ENCODE results near the gene FGF2. TPM values are rescaled to one million over a fixed set of nuclear protein-coding genes. Genes with fewer than 3 reads are reported as not detected.

FGF2 gene
- total RNA-seq, 1 experiment from 2014 or later: 2.1 TPM

DNA sequence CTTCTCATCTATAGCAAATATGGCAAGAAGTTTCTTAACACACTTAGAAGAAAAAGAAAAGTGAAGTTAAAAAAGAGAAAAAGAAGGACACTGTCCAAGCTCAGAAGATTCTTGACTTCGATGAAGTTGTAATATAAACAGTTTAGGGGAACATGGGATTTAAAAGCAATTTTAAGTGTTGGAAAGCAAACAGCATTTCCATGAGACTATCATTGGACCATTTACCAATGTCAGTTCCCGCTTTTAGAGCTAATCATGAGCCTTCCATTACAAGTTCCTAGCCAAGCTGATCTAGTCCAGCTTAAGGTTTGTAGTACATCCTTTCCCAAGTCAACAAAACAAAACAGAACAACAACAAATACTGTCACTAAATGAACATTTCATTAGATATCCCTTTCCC lies 45.1 kb upstream of the FGF2 start:
- Histone ChIP-seq H3K4me1 (replicated peaks; ENCODE audit: insufficient read depth) (peaks cover 43% of the 10 kb centered on the region), H3K27me3 (ENCODE audit: insufficient read depth, low read depth) (no peaks in the 10 kb centered on the region), H3K9me2 (ENCODE audit: insufficient read depth) (no peaks in the 10 kb centered on the region; the same call in 1 of the 2 replicates), H3K27ac (no peak overlapping the region), H3K4me3 (no peak overlapping the region), H3K36me3 (ENCODE audit: low read depth) (no peaks in the 10 kb centered on the region), H3K9me3 (ENCODE audit: insufficient read depth, low read depth) (peaks cover 15% of the 10 kb centered on the region), H2AFZ (no peak overlapping the region), H3K4me2 (no peak overlapping the region), H3K79me2 (ENCODE audit: low read depth) (no peaks in the 10 kb centered on the region), H3F3A (ENCODE audit: insufficient read depth, low read depth) (peaks cover 19% of the 10 kb centered on the region), H4K20me1 (ENCODE audit: insufficient read depth) (no peaks in the 10 kb centered on the region)
- no peak for DNase-seq
- TF ChIP-seq, protein P1, sequence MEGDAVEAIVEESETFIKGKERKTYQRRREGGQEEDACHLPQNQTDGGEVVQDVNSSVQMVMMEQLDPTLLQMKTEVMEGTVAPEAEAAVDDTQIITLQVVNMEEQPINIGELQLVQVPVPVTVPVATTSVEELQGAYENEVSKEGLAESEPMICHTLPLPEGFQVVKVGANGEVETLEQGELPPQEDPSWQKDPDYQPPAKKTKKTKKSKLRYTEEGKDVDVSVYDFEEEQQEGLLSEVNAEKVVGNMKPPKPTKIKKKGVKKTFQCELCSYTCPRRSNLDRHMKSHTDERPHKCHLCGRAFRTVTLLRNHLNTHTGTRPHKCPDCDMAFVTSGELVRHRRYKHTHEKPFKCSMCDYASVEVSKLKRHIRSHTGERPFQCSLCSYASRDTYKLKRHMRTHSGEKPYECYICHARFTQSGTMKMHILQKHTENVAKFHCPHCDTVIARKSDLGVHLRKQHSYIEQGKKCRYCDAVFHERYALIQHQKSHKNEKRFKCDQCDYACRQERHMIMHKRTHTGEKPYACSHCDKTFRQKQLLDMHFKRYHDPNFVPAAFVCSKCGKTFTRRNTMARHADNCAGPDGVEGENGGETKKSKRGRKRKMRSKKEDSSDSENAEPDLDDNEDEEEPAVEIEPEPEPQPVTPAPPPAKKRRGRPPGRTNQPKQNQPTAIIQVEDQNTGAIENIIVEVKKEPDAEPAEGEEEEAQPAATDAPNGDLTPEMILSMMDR (conservative IDR thresholded peaks at IDR 0.05): no peak
- TF ChIP-seq EZH2 (IDR thresholded peaks at IDR 0.05; ENCODE audit: low read depth): no peak
- intact Hi-C loops (cut with micrococcal nuclease; ENCODE audit: unreplicated experiment): no loop called here
- POLR2A ChIA-PET (ENCODE audit: unreplicated experiment): no interaction called here
- CTCF ChIA-PET: no interaction called here
- BruUV-seq (replicated peaks): no TSS peak

DNA sequence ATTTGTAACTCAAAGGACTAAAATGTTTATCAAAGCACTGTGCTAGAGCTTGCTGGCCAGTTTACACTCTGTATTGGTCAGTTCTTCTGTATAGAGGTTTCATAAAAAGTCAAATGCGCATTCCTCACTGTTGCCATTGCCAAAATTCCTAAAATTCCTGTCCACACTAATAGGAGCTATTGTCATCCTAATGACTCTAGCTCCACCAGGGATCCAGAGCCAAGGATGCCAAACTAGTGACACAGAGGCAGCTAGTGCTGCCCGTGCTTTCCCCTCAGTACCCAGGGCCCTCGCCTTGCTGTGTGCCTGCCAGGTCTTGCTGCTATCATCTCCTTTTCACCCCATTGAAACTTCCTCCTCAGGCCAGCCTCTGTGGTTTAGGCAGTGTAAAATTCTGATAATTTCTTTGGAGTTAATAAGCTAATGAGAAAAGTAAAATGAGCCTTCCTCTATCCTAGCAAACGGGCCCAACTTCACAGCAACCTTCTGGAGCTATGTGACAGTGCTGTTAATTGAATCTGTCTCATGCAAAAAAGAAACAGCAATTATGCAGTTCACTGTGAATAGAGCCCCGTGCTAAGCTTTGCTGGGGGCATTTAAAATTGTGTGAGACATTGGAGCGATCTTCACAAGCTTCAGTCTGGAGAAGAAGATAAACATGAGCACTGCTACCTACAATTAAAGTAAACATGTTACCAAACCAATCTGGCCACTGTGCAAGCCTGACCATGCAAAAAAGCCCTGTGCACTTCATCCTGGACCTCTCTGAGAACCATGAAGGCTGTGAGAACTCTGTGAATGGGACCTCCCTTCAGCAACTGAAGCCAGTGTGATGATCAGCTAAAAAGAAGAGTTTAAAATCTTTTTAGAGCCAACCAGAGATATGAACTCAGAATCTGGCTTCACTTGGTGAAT lies 43.1 kb upstream of the FGF2 start:
- peaks cover 19% of the 10 kb centered on the region for H3F3A ChIP-seq (ENCODE audit: insufficient read depth, low read depth)
- BruUV-seq (replicated peaks): TSS peak; percentile 31
- peak; percentile 85 to 96 for DNase-seq
- TF ChIP-seq, protein P1 (conservative IDR thresholded peaks at IDR 0.05): no peak
- no peak for TF ChIP-seq EZH2 (IDR thresholded peaks at IDR 0.05; ENCODE audit: low read depth)
- H3K36me3 ChIP-seq (ENCODE audit: low read depth): no peaks in the 10 kb centered on the region
- no peaks in the 10 kb centered on the region for H3K79me2 ChIP-seq (ENCODE audit: low read depth)
- ChIA-PET POLR2A (ENCODE audit: unreplicated experiment) (interaction anchor here (0.6 to 0.7 kb wide), 6 partner anchors 39 to 804 kb away, joined by 3 to 9 read pairs (median 4); no protein-coding TSS in a partner anchor), CTCF (interaction anchor here (0.6 to 0.8 kb wide), 2 partner anchors 25 to 1079 kb away, joined by 6 to 10 read pairs; no protein-coding TSS in a partner anchor)
- peaks cover 47% of the 10 kb centered on the region for H3K4me1 ChIP-seq (replicated peaks; ENCODE audit: insufficient read depth)
- H2AFZ ChIP-seq: peak overlapping the region; percentile 4; the same call in 1 of the 2 replicates
- intact Hi-C loops (cut with micrococcal nuclease; ENCODE audit: unreplicated experiment): loop anchor here (1.0 kb wide), 1 partner anchor 15 kb away; no protein-coding TSS in a partner anchor
- H3K4me2 ChIP-seq: peak overlapping the region; percentile 55
- no peaks in the 10 kb centered on the region for H3K27me3 ChIP-seq (ENCODE audit: insufficient read depth, low read depth)
- H4K20me1 ChIP-seq (ENCODE audit: insufficient read depth): no peaks in the 10 kb centered on the region
- peaks cover 24% of the 10 kb centered on the region for H3K9me3 ChIP-seq (ENCODE audit: insufficient read depth, low read depth)
- H3K27ac ChIP-seq: peak overlapping the region; percentile 56
- H3K9me2 ChIP-seq (ENCODE audit: insufficient read depth): no peaks in the 10 kb centered on the region; the same call in 1 of the 2 replicates
- H3K4me3 ChIP-seq: no peak overlapping the region

DNA sequence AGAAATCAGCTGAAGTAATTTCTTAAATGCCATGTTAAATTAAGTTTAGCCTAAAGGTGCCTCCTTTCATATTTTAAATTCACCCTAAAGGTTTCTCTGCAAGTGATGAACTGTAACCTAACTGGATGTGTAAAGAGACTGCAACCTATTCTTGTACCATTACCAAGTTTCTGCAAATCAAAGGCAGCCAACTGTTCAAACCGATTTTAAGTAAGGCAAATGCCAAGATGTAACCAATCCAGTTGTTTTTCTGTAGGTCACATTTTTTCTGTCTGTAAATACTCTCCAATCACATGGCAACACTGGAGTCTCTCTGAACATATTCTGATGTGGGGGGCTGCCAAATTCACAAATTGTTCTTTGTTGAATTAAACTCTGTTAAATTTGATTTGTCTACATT lies 42.4 kb upstream of the FGF2 start:
- peaks cover 19% of the 10 kb centered on the region for H3F3A ChIP-seq (ENCODE audit: insufficient read depth, low read depth)
- no peak for TF ChIP-seq EZH2 (IDR thresholded peaks at IDR 0.05; ENCODE audit: low read depth)
- TF ChIP-seq, protein P1 (conservative IDR thresholded peaks at IDR 0.05): no peak
- no peaks in the 10 kb centered on the region for H3K79me2 ChIP-seq (ENCODE audit: low read depth)
- no peak overlapping the region for H3K4me3 ChIP-seq
- no peaks in the 10 kb centered on the region for H4K20me1 ChIP-seq (ENCODE audit: insufficient read depth)
- H3K27me3 ChIP-seq (ENCODE audit: insufficient read depth, low read depth): no peaks in the 10 kb centered on the region
- peak overlapping the region; percentile 56 for H3K27ac ChIP-seq
- POLR2A ChIA-PET (ENCODE audit: unreplicated experiment): no interaction called here
- peaks cover 47% of the 10 kb centered on the region for H3K4me1 ChIP-seq (replicated peaks; ENCODE audit: insufficient read depth)
- H3K36me3 ChIP-seq (ENCODE audit: low read depth): no peaks in the 10 kb centered on the region
- intact Hi-C loops (cut with micrococcal nuclease; ENCODE audit: unreplicated experiment): no loop called here
- H3K9me3 ChIP-seq (ENCODE audit: insufficient read depth, low read depth): peaks cover 24% of the 10 kb centered on the region
- no peaks in the 10 kb centered on the region; the same call in 1 of the 2 replicates for H3K9me2 ChIP-seq (ENCODE audit: insufficient read depth)
- CTCF ChIA-PET: no interaction called here
- H3K4me2 ChIP-seq: peak overlapping the region; percentile 55
- no peak overlapping the region; the same call in 1 of the 2 replicates for H2AFZ ChIP-seq
- no TSS peak for BruUV-seq (replicated peaks)
- DNase-seq: no peak

All from PC-9 (cell line).